ENCODE measurements around the gene SLC16A4. TPM values are rescaled to one million over a fixed set of nuclear protein-coding genes. Genes with fewer than 3 reads are reported as not detected.

Gene SLC16A4
- total RNA-seq, 1 donor from 2014 or later, result 52.3 TPM

GRCh38 chr1:110356379-110356778 is 34.4 kb downstream of the SLC16A4 start:
- DNase-seq (ENCODE audit: low spot score), result peak; percentile 39

GRCh38 chr1:110355321-110355720 is 35.5 kb downstream of the SLC16A4 start:
- no peak for DNase-seq (ENCODE audit: low spot score)

GRCh38 chr1:110350360-110350759 is 40.5 kb downstream of the SLC16A4 start:
- DNase-seq (ENCODE audit: low spot score), result no peak

GRCh38 chr1:110348771-110349170 is 42.1 kb downstream of the SLC16A4 start:
- DNase-seq (ENCODE audit: low spot score), result no peak

GRCh38 chr1:110348050-110348449 is 42.8 kb downstream of the SLC16A4 start:
- no peak for DNase-seq (ENCODE audit: low spot score)

- DNase-seq (ENCODE audit: low spot score), result no peak
Measured at GRCh38 chr1:110347182-110347893, 43.5 kb downstream of the SLC16A4 start.

GRCh38 chr1:110346690-110347089 is 44.1 kb downstream of the SLC16A4 start:
- DNase-seq (ENCODE audit: low spot score), result no peak

- DNase-seq (ENCODE audit: low spot score), result no peak
Measured at GRCh38 chr1:110345480-110345879, 45.3 kb downstream of the SLC16A4 start.

GRCh38 chr1:110344152-110344551 is 46.7 kb downstream of the SLC16A4 start:
- no peak for DNase-seq (ENCODE audit: low spot score)

GRCh38 chr1:110343249-110343648 is 47.6 kb downstream of the SLC16A4 start:
- no peak for DNase-seq (ENCODE audit: low spot score)

- no peak for DNase-seq (ENCODE audit: low spot score)
Measured at GRCh38 chr1:110341872-110342331, 48.9 kb downstream of the SLC16A4 start.

- DNase-seq (ENCODE audit: low spot score), result no peak
Measured at GRCh38 chr1:110341146-110341871, 49.5 kb downstream of the SLC16A4 start.

GRCh38 chr1:110340207-110340468 is 50.7 kb downstream of the SLC16A4 start:
- no peak for DNase-seq (ENCODE audit: low spot score)

- DNase-seq (ENCODE audit: low spot score), result no peak
Measured at GRCh38 chr1:110339407-110340206, 51.2 kb downstream of the SLC16A4 start.

GRCh38 chr1:110338886-110339406 is 51.9 kb downstream of the SLC16A4 start, which contains the start of gene RBM15:
Gene RBM15 (plus strand): TSS chr1:110339377. CDS start chr1:110339406, 29 bp downstream.
- DNase-seq (ENCODE audit: low spot score), result peak; percentile 100

- peak; percentile 89 for DNase-seq (ENCODE audit: low spot score)
Measured at GRCh38 chr1:110338309-110338885, 52.4 kb downstream of the SLC16A4 start.

- DNase-seq (ENCODE audit: low spot score), result no peak
Measured at GRCh38 chr1:110337704-110338308, 53.0 kb downstream of the SLC16A4 start.

- DNase-seq (ENCODE audit: low spot score), result no peak
Measured at GRCh38 chr1:110336300-110337039, 54.4 kb downstream of the SLC16A4 start.

- DNase-seq (ENCODE audit: low spot score), result no peak
Measured at GRCh38 chr1:110335265-110335664, 55.6 kb downstream of the SLC16A4 start.

- DNase-seq (ENCODE audit: low spot score), result no peak
Measured at GRCh38 chr1:110328700-110329099, 62.1 kb downstream of the SLC16A4 start.

GRCh38 chr1:110328274-110328673 is 62.6 kb downstream of the SLC16A4 start:
- no peak for DNase-seq (ENCODE audit: low spot score)

Data from mucosa of gallbladder (tissue), 1 donor.